Skeletal muscle cell (primary cell): Measurements from ENCODE around the gene GCHFR.

Source experiments
- DNase-seq: peaks from one replicate; pipeline ENCODE4 v3.0.0-alpha.2; 2010; ENCODE audit warnings: low read depth
- H3K4me3 ChIP-seq: 2 replicates; pipeline ENCODE4 v1.5.1; 2011; ENCODE audit warnings: low read depth, mild to moderate bottlenecking, control low read depth, low read length, moderate library complexity

Gene GCHFR

GRCh38 chr15:40751745-40752144, 12.1 kb upstream of the GCHFR start:
- DNase-seq = no peak
- H3K4me3 ChIP-seq = no peak overlapping the region

- peak overlapping the region; percentile 98 for H3K4me3 ChIP-seq
- no peak for DNase-seq
These were observed 9.3 kb upstream of the GCHFR start for GRCh38 chr15:40754574-40754882.

GRCh38 chr15:40754883-40755811, 8.7 kb upstream of the GCHFR start, which contains the start of gene RMDN3:
Gene RMDN3, minus strand, starts transcription at chr15:40755254. Its CDS starts 471 bp downstream, at chr15:40754783.
- H3K4me3 ChIP-seq = peak within 1 kb of the TSS; percentile 98
- DNase-seq = peak; percentile 73

- DNase-seq = no peak
- H3K4me3 ChIP-seq = peak overlapping the region; percentile 98
These were observed 8.1 kb upstream of the GCHFR start for GRCh38 chr15:40755812-40756208.

DNA sequence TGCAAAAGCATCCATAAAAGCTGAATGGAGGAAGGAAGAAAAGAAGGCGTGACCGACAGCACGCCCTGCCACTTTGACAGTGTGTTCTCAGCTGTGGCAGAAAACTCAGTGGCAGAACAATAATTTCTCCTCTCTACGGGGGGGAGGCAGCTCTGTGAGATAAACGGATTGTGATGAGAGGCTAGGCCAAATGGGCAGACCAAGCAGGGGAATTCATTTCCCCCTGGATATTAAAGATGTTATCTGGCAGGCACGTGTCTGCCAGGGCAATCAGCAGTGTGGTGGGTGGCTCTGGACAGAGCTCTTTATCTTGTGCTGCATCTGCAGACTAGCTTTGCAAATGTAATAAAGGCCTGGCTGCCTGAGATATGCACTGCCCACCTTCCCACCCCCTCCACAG, 6.9 kb upstream of the GCHFR start:
- DNase-seq = no peak
- H3K4me3 ChIP-seq = no peak overlapping the region

DNA sequence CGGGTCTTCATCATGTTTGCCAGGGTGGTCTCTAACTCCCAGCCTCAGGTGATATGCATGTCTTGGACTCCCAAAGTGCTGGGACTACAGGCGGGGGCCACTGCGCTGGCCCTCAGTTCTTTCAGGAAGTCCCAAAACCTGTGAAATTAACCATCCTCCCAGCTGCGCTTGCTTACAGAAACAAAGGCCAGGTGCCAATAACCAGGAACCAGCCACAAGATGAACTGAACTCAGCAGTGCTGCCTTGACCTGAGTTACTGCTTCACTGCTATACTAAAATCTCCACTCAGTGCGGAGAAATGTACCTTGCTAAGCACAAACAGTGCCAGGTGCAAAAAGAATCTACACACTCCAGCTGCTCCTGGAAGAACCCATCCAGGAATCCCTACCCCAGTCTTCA, 3.9 kb upstream of the GCHFR start:
- no peak overlapping the region for H3K4me3 ChIP-seq
- DNase-seq = no peak

- no peak for DNase-seq
- peak overlapping the region; percentile 50 for H3K4me3 ChIP-seq
These were observed 708 bp upstream of the GCHFR start for GRCh38 chr15:40762919-40763800.

DNA sequence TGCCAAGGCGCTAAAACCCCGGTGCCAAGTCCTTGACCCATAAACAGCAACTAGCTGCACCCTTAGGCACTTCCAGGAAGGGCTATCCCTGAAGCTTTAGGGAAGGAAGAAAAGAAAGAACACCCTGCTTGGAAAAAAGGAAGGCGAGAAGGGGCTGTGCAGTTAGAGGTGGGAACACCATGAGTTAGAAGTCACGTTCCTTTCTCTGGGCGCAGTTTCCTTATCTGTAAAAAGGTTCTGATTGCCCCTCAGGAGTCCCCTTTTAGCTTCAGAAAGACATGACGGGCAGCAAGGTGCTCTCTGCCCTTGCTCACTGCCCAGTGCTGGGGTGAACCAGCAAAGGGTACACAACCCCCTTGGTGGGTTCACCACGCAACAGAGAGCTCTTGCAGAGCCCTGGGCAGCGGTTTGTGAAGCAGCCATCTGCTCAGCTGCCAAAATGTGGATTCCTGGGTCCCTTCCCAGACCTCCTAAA, 798 bp downstream of the GCHFR start:
- DNase-seq = no peak
- H3K4me3 ChIP-seq = peak overlapping the region; percentile 50

GRCh38 chr15:40766194-40766815, 2.4 kb downstream of the GCHFR start:
- no peak overlapping the region for H3K4me3 ChIP-seq
- no peak for DNase-seq

DNA sequence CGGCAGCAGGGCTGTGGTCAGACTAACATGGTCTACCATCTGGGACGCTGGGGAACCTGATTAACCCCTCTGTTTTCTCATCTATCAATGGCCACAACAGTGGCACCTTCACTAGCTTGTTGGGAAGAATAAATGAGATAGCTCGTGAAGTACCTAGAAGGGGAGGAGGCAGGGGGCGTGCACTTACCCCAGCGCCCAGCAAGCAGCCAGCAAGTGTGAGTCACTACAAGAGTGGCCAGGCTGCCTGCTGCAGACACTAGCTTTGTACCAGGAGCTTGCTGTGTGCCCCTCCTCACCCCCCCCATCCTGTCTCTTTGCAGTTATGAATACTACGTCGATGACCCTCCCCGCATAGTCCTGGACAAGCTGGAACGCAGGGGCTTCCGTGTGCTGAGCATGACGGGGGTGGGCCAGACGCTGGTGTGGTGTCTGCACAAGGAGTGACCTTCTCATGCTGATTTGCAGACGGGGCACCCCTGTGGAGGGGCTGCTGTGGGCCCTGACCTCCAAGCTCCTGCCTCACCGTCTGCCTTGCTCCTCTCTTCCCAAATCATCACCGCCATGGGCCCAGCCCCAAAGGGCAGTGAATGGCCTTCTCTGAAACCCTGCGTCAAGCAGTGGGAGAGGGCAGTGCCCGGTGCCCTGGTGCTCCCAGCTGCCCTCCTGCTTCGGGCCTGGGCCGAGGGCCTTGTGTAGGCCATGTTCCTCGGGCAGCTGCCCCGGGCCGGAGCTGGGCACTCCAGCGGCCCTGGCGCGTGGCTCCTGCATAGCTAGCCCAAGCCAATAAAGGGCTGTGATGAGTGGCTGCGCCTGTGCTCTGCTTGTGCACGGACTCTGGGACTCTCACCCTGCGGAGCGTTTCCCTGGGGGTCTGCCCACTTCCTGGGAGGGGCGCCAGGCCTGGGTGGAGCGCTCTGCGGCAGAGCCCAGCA, 3.3 kb downstream of the GCHFR start:
- no peak overlapping the region for H3K4me3 ChIP-seq

DNA sequence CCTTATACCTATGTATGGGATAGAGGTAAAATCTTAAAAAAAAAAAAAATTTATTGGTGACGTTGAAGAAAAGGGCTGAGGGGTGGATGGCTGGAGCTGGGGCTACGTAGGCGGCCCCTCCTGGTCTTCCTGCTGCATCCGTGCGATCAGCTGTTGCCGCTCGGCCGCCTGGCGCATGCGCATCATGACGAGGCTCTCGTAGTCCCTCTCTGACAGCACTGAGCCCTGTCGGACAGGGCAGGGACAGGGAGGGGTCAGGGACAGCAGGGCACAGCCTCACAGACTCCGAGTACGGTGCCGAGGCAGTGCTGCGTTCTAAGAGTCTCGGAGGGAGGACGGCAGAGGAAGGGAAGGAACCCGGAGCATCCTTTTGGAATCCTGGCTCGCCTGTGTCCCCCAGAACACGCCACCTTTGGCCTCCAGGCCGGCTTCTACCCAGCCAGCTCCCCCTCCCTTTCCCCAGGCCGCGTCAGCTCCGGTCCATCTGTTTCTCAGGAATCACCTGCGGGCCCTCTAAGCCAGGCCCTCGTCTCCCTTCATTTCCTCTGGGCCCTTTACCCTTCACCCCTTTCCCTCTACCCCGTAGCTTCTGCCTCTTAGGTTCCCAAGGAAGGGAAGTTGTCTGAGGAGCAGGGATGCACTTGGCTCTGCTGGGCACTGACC, 4.1 kb downstream of the GCHFR start:
- H3K4me3 ChIP-seq = no peak overlapping the region
- no peak for DNase-seq

More for the DNA sequence above, 3.3 kb downstream of the GCHFR start:
- no peak for DNase-seq

GRCh38 chr15:40768521-40769273, 4.8 kb downstream of the GCHFR start:
- no peak overlapping the region for H3K4me3 ChIP-seq

DNA sequence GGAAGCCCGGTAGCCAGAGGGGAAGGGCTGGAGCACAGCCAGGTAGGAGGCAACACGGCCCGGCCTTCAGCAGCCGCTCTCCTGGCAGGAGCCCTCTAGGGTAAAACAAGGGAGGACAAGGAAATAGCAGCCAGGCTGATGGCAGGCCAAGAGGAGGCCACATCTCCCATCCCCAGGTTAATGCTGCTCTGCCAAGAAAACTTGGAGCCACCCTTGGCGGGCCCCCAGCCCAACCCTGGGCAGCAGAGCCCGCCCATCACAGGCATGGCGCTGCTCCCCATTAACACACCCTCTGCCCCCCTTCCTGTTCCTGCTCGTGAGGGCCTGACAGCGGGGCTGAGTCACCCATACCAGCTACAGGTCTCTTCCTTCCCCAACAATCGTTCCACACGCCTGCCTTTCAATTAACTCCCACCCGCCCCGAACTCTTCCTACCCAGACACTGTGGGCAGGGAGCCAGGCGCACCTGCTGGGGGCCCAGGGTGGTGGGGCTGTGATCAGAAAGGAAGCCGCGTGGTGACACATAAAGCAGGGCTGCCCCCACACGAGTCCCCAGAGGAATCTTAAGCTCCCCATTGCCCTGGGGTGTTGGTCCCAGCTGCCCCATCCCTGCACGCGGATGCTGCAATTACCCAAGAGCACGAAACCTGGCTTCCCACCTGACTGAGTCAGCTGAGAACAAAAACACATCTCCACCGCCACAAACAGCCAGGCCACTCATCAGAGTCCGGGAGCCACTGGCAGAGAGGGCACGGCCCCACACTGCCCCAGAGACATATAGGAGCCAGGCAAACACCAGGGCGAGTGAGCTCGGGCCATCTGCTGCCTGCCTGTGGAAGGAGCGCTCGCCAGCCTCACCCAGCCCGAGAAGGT, 5.6 kb downstream of the GCHFR start, which contains the start of gene C15orf62:
Gene C15orf62 (plus strand): TSS at position 707 of the 873 bp plus-strand sequence. CDS start 516 bp downstream, outside the sequence.
- no peak for DNase-seq
- no peak within 1 kb of the TSS for H3K4me3 ChIP-seq

More at GRCh38 chr15:40768521-40769273, 4.8 kb downstream of the GCHFR start:
- DNase-seq = no peak

DNA sequence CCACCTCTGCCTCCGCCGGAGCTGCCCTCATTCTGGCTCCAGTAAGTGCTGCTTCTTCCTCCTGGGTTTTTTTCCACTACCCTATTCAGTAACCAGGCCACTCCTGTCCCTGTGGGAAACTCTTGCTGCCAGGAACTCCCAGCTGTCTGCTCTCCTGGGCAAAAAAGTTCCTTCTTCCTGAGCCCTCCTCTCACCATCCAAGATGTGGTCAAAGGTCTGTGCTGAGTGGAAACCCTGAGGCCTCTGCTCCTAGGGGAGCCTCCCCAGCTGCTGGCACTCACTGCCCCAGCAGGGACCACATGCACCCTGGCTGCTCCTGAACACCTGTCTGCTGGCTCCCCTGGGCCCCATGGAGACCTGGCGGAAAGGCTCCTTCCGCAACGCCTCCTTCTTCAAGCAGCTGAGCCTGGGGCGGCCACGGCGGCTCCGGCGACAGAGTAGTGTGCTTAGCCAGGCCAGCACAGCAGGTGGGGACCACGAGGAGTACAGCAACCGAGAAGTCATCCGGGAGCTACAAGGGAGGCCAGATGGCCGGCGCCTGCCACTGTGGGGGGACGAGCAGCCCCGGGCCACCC, 6.4 kb downstream of the GCHFR start:
- DNase-seq = no peak
- H3K4me3 ChIP-seq = no peak overlapping the region

GRCh38 chr15:40771242-40771641, 7.4 kb downstream of the GCHFR start:
- no peak overlapping the region for H3K4me3 ChIP-seq
- no peak for DNase-seq

- no peak for DNase-seq
These were observed 8.1 kb downstream of the GCHFR start for GRCh38 chr15:40772014-40772413.

More at GRCh38 chr15:40772014-40772413, 8.1 kb downstream of the GCHFR start:
- no peak overlapping the region for H3K4me3 ChIP-seq
